CD1c-positive myeloid dendritic cell (primary cell): ENCODE data around the gene ARG2.
"Not testable (repeated sequence)": the region's sequence is repeated elsewhere in the genome, so short reads cannot be mapped to it uniquely, and the experiment has no call there.

ENCODE experiments used
- DNase-seq: peaks from one replicate; pipeline ENCODE4 v3.0.0-alpha.2; 2016; ENCODE audit errors: extremely low spot score

ARG2 gene

GRCh38 chr14:67586369-67586768 is 33.4 kb upstream of the ARG2 start:
- peak; percentile 60 for DNase-seq

- DNase-seq: no peak
These were observed 30.4 kb upstream of the ARG2 start for GRCh38 chr14:67589204-67589770.

- not testable (repeated sequence) for DNase-seq
These were observed 26.1 kb upstream of the ARG2 start for GRCh38 chr14:67593650-67594049.

GRCh38 chr14:67595392-67595791 is 24.3 kb upstream of the ARG2 start:
- DNase-seq: no peak

- DNase-seq: peak; percentile 95
These were observed 19.8 kb upstream of the ARG2 start, which contains the start of gene PIGH for GRCh38 chr14:67599698-67600561. TSS of gene PIGH (minus strand) at chr14:67600268. CDS start at chr14:67600203, 65 bp downstream.

- DNase-seq: not testable (repeated sequence)
These were observed 19.2 kb upstream of the ARG2 start for GRCh38 chr14:67600562-67600974.

GRCh38 chr14:67602076-67602475 is 17.6 kb upstream of the ARG2 start:
- peak; percentile 51 for DNase-seq

- no peak for DNase-seq
These were observed 16.6 kb upstream of the ARG2 start for GRCh38 chr14:67602995-67603545.

GRCh38 chr14:67607646-67608045 is 12.1 kb upstream of the ARG2 start:
- DNase-seq: no peak

- DNase-seq: no peak
These were observed 9.9 kb upstream of the ARG2 start for GRCh38 chr14:67609642-67610310.

GRCh38 chr14:67610491-67610890 is 9.2 kb upstream of the ARG2 start:
- peak; percentile 18 for DNase-seq

- DNase-seq: peak; percentile 82
These were observed 1.1 kb upstream of the ARG2 start for GRCh38 chr14:67618617-67619063.

GRCh38 chr14:67620217-67620785 is 581 bp downstream of the ARG2 start:
- no peak for DNase-seq

GRCh38 chr14:67622675-67623074 is 3.0 kb downstream of the ARG2 start:
- DNase-seq: peak; percentile 17

- no peak for DNase-seq
These were observed 3.4 kb downstream of the ARG2 start for GRCh38 chr14:67623114-67623513.

- DNase-seq: not testable (repeated sequence)
These were observed 6.4 kb downstream of the ARG2 start for GRCh38 chr14:67626131-67626530.

GRCh38 chr14:67627519-67627918 is 7.8 kb downstream of the ARG2 start:
- DNase-seq: no peak

GRCh38 chr14:67630186-67630585 is 10.5 kb downstream of the ARG2 start:
- DNase-seq: no peak

- DNase-seq: no peak
These were observed 11.2 kb downstream of the ARG2 start for GRCh38 chr14:67630938-67631337.

GRCh38 chr14:67633451-67634147 is 13.9 kb downstream of the ARG2 start:
- DNase-seq: no peak

- DNase-seq: no peak
These were observed 16.7 kb downstream of the ARG2 start for GRCh38 chr14:67636361-67636919.
